GM19240 (cell line): ENCODE measurements around the gene SPDEF.

Experiments used
- DNase-seq: peaks from one replicate; pipeline ENCODE4 v3.0.0; 2011; ENCODE audit warnings: low spot score; ENCODE audit not compliant: insufficient read length

The SPDEF gene

DNA sequence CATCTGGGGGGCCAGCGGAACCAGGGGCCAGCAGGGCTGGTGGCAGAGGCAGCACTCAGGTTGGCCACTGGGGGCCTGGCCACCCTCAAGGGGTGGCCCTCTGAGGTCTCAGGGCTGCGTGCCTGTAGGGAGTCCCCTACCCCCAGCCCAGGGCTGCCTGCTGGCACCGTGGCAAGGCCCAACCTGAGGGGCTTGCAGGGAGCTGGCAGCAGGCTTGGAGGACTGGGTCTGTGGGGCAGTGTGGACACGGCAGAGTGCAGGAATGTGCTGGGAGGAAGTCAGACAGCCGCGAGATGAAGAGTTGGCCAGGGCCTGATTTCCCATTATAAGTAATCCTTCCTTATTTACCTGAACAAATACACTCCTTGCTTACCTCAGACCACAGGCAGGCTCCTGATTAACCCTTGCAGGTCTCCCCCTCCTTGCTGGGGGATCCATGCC, at the start of gene SPDEF:
SPDEF (minus strand) TSS at position 299 of the 441 bp plus-strand sequence. CDS start 11,874 bp downstream, outside the sequence.
- DNase-seq, result no peak

DNA sequence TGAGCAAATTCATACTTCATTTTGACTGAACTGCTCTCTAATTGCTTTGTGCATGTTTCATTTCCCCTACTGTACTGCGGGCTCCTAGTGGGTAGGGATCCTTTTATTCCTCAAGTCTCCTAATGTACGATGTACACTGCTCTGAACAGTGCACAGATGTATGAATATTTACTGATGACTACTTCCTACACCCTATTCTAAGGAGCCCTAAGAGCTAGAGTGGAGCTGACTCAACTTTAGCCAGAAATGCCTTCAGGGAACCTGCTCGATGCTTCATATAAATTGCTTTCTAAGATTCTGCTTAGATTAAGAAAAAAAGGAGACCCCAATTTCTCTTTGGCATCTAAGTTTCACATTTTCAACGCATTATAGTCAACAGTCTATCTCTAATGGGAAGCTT, 47.6 kb upstream of the SPDEF start:
- no peak for DNase-seq

DNA sequence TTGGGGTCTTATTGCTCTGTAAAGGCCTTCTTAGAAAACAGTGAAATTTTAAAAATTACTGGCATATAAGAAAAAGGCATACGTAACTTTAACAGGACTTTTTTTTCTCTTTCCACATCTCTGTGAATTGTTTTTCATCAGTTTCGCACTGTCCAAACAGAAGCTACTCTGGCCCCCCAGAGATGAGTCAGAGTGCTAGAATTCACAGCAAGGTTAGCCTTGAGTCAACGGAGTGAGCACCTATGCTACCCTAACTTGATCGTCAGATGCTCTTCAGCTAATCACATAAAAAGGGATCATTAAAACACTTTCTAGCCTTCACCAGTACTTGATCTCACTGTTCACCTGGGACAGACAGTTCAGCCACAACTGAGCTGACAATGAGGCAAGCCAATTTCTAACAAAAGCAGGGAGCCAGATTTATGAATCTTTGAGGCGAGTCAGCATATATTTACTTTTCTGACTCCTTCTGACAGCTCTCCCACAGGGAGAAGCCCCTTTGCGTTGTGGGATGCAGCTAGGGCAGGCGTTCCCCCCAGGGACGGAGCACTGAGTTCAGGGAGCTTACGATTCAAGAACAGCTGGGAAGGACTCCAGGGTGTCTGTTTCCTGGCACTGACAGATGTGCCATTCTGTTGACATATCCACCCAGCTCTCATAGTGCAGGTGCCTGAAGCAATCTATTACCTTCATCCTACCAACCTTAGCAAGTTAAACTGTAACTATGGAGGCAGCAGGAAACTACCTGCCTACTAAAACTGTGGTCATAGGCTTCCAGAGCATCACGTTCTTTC, 46.4 kb upstream of the SPDEF start:
- no peak for DNase-seq

DNA sequence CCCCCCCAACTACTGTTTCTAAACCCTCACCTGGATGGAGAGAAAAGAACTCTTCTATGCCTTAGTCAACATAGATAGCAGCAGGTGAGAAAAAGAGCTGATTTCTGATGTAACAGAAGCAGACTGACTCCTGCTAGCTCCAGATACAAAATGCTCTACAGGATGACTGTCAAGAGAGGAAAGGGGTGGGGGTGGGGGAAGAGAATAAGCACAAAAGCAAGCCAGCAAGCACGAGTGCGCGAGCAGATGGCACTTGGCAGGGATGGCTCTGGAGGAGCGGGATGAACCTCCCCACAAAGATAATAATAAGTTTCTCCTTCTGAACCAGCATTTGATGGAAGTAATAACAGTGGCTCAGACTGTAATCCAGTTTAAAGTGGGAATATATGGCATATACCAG, 45.6 kb upstream of the SPDEF start:
- no peak for DNase-seq

DNA sequence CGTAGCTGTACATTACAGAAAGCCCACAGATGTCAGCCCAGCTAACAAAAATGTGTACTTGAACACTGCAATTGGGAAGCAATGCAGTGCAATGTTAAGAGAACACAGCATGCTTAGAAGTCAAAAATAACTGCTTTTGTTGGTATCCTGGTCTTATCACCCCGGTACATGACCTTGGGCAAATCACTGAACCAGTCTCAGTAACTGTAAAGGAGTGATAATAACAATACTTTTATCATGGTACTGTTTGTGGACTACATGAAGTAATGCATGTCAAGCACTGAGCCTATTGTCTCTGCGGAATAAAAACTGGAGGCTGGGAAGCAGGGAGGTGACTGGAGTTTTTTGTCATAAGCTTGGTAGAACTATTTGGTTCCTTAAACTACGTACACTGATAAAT, 44.7 kb upstream of the SPDEF start:
- DNase-seq, result no peak

DNA sequence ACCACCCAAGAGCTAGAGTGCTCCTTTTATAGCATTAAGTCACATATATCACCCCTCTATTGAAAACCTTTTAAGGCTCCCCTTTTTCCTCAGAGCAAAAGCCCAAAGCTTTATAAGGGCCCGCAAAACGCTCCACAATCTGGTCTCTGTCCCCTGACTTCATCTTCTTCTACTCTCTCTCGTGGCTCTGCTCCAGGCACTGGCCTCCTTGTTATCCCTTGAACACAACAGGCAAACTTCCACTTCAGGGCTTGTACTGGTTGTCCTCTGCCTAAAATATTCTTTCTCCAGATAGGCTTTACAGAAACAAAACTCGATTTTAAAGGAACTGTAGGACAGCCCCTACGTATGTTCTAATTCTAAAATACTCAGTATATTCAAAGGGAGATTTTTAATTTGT, 44.0 kb upstream of the SPDEF start:
- no peak for DNase-seq

DNA sequence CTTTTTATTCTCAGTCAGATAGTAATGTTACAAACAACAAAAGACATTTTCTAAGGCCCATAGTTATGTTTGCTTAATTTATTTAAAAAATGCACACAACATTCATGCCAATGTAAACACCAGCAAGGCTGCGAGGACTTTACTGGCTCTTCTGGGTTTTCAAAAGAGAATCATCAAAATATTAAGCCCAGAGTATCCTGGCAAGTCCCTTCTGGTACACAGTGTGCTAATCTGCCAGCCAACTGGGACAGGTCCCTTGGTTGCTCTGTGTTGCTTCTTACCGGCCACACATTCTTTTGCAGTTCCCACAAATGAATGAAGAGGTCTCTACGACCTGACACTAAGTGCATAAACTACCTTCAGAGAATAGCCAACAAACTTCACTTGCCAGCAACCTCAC, 42.6 kb upstream of the SPDEF start:
- no peak for DNase-seq

DNA sequence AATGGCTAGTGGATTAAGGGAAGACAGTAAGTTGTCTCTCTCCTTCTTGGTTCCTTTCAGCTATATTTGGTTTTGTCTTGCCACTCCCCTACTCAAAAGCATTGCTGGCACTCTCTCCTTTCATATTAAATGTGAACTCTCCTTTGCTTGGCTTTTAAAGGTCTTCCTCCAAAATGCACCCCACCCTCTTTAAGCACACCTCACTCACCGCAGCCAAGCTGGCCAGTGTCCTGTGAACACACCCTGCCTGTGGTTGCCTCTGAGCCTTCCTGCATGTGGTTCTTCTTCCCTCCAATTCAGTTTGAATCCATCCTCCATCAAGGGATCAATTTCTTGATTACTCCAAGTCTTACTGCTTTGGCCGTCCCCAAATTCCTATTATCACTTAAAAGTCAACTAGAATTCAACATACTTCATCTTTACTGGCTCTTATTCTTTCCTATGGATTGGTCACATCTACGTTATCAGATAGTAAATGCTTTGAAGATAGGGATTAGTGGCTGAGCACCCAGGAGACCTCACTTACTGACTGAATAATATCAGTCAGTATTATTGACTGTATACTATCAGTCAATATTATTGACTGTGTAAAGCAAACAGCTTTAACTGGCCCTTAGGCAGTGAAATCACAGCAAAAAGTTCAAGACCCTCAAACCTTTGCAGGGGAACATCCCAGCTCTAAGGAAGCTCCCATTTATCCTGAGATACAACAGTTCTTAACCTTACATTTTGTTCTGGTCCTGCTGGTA, 41.6 kb upstream of the SPDEF start:
- DNase-seq, result no peak

DNA sequence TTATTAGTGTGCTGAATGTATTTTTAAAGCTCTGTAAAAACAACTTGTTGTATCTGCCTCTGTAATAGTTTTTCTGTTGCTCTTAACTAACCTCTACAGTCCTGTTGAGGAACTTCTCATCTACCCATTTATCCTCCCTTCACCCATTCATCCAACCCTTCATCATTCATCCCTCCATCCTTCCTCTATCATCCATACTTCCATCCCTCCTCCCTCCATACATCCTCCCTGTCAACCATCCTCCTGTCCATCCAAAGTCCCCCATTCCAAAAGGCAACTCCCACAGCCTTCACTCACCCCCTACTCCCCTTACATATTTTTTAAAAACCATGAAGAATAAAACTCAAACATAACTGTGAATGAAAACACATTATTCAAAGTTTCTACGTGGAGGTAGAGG, 40.7 kb upstream of the SPDEF start:
- no peak for DNase-seq

DNA sequence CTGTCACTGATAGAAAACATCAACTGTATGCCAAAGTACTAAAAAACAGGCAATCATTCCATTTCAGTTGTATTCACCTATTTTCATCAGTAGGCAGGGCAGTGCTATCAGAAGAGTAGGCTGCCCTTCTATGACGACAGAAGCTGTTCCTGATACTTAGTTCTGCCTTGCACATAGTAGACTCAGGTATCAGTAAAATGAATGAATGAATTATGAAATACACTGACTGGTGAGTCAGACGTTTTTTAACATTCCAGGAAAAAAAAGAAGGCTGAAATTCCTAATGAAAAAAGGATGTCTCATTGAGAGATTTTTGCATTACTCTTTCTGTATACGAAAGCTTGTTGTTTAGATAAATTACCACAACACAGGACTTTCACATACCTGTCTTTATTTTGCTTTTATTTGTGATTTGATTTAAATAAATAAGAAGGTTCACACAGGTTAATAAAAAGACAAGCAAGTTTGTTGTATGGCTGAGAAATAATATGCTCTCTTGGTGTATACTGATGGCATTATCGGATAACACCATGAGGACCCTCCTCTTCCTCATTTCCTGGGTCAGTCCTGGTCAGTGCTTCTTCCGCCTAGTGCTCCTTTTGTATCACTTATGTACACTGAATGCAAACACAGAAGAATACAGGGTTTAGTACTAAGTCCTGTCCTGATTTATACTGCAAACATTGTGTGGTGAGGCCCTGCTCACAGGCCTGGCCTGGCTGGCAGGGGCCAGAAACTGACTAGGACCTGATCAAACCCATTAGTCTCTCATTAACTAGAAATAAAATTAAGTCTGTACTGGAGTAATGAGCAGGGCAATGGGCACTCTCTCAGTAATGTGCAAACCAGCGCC, 39.4 kb upstream of the SPDEF start:
- DNase-seq, result no peak

DNA sequence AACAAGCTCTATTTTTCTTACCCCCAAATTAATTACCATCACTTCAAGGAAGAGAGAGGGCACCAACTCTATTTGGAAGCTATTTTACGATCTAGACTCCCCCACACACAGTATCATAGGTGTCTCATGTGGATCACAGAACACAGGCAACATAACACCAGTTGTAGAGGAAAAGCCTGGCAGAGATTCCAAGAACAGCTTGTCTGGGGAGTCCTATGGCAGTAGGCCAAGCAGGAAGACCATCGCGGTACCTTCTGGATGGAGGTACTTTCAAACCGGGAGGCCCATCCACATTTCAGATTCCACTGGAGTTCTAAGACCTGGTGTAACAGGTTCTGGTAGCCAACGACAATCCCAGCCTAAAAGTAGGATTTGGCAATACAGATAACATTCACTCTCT, 37.6 kb upstream of the SPDEF start:
- DNase-seq, result no peak

DNA sequence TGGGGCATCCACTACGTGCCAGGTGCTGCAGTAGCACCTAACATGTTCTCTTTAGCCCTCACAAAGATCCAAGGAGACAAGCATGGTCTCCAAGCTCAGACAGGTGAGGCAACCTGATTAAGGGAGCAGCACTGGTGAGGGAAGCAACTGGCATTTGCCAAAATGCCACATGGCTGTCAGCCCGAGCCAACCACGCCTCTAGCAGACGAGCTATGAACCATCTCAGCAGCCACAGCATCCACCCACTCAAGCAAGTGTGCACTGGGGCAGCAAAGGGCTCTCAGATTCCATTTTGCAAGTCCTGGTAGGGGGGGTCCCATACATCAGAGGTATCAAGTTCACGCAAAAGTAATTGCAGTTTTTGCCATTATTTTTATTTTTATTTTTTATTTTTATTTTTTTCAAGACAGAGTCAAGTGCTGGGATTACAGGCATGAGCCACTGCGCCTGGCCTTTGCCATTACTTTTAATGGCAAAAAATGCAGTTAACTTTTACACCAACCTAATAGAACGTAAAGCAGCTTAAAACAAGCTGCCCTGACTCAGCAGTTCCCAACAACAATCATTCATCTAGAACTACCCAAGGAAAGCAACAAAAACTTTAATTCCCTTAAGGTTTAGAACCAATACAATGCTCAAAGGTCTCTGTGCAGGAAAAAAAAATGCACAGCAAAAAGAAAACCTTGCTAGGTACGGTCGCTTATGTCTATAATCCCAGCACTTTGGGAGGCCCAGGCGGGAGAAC, 36.3 kb upstream of the SPDEF start:
- no peak for DNase-seq

DNA sequence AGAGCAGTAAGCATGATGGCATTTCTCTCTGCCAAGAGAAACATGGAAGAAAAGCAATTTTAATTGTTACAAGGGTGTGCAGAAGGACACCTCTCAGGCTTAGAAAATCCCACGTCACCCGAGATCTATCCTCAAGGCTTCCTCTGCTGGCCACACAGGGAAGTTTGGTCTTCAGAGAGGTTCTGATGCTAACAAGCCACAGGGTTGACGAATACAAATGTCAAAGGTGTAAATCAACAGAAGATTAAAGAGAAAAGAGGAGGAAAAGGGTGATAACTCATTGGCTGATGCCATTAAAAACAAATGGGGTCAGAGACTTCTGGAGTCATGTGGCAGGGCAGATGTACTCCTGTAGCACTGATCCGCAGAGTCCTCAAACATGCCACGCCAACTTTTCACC, 33.6 kb upstream of the SPDEF start:
- no peak for DNase-seq

DNA sequence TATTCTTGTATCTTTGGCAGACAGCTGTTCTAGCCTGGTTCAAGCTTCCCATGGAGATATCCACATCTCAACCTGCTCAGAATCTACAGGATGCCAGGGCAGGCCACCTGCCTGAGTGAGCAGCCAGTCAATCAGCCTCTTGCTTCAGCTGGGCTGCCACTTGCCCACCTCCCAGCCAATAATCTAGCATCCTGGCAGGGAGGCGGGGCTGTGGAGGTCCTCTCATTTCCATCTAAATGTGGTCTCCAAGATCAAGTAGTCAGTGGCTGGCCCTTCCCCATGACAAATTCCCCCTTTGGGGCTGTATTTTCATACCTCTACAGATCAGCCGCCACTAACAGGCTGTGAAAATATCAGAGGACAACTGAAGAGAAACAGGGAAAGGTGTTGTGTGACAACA, 33.0 kb upstream of the SPDEF start:
- no peak for DNase-seq

DNA sequence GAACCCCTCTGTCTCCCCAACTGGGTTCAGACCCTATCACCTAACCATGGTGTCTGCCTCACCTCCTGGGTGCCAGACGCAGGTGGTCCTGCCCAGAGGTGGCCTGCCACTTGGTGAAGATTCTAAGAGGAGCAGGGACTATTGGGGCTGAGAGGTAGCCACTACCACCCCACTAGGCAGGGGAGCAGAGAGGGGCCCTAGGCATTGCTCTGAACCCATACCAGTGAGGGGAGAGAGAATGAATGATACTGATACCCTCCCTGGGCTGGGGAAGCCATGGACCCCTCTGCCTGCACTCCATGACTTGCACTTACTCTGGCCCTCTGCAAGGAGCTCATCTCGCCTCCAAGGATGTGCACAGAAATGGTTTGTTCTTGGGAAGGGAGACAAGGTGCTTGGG, 31.7 kb upstream of the SPDEF start:
- DNase-seq, result no peak

DNA sequence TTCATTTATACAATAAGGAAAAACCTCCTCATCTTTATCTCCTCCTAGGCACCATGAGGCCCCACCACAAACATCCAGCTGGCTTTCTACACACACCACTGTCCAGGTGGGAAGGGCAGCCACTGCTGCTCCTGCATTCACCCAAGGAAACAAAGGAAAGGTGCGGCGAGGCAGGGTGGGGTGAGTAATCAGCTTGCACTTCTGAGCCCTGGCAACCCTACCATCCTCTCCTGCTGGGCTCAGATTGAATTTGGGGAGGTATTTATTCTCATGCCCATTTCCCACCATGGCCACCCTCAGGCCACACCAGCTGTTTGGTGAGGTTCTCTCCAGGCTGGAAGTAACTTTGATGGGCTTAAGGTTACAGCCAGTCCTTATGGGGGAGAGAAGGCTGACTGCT, 31.2 kb upstream of the SPDEF start:
- no peak for DNase-seq

DNA sequence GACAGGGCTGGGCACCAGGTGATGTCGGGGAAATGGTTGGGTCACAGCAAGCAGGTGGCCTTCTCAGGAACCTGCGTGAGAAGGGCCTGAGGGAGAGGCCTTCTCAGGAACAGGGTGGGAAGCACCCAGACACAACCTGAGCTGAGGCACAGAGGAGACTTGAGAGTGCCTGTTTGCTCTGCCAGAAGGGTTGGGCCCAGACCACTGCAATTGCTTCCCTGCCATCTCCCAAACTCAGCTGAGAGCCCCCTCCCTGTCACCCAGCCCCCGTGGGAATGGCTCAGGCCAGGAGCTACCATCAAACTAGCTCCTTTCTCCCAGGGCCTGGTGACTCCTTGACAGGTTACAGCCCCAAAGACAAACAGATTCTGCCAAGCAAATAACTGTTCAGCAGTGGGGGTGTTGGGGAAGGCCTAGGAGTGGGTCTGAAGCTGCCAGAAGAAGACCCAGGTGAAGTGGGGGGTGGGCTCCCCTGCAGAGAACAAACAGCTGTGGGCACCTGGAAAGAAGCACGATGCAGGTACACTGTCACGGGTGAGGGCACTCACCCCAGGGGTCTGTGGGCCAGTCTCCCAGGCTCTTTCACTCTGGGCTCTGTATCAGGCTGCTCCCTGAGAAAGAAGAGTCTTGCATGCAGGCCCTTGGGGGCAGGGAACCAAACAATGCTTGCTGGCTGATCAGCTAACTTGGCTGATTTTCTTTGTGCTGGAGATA, 30.4 kb upstream of the SPDEF start:
- no peak for DNase-seq

DNA sequence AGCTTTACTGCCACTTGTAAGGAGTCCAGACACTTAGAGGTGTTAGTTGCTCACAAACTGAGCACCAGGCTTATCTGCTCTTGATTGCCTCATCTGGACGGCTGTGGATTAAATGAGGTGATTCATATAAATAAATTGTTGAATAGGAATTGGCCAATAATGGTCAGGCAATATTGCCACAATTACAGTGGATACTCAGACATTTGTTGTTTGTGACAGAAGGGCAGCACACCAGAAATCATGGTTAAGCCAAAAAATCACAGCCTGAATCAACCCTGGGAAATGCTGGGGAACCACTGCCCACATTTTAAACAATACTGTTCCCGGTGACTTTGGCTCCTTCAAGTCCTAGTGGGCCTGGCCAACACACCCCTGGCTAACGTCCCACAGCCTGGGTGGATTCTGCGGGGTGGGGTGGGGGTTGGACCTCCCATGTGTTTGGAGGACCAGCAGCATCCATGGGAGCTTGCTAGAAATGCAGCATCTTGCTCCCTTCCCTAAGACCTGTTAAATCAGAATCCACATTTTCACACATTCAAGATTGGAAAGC, 29.5 kb upstream of the SPDEF start:
- no peak for DNase-seq

DNA sequence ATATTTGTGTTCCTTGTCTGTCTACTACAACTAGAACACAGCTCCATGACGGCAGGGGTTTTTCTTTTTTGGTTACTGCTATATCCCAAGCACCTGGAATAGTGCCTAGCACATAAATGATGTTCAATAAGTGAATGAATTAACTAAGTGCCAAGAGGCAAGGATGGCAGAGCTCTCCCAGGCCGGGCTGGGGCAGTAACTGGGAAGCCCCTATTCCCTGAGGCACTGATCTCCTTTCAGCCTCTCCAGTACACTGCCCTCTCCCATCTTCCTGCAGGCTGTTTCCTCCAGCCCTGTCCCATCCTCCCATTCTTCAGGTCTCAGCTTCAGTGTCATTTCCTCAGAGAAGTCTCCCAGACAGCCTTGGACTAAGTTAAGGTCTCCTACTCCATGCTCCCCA, 29.0 kb upstream of the SPDEF start:
- DNase-seq, result no peak

DNA sequence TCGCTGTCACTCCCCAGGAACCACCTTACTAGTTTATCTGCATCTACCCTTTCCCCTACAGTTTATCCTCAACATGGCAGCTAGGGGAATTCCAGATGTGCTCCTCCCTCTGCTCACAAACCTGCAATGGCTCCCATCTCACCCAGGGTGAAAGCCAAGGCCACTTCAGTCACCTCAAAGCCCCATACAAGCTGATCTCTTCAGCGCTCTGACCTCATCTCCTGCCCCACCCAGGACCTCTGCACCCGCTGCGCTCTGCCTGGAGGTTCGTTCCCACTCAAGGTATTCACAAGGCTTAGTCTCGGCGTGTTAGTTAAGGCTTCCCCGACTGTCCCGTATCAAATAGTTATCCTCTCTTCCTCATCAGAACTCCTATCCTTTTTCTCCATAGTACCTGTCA, 28.6 kb upstream of the SPDEF start:
- no peak for DNase-seq
